ENCODE measurements around the gene LMCD1.

The LMCD1 gene

DNA sequence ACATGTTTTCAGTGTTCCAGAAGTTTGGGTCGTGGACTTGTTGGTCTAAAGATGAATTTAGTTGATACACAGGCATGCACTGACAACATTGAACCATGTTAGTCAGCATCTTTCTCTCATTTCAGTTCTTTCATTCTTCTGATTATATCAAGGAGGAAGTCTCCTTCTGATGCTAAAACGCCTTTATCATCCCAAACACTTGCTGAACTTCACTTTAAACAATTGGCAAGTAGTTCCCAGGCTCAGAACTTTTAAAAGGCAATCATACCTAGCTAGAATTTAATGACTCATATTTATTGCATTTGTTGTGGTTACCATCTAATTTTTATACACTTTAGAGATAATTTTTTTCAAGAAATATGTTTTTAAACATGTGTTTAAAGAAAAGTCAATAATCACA lies 15.9 kb downstream of the LMCD1 start:
- H3K9me2 ChIP-seq (ENCODE audit: low read depth, low read length), result no peaks in the 10 kb centered on the region
- H4K20me1 ChIP-seq (ENCODE audit: insufficient read depth, low read length), result no peaks in the 10 kb centered on the region
- no peak overlapping the region for H3K9ac ChIP-seq (ENCODE audit: low read length)
- H3K27me3 ChIP-seq (ENCODE audit: insufficient read depth, low read length), result no peaks in the 10 kb centered on the region; the same call in 1 of the 2 replicates
- no peaks in the 10 kb centered on the region for H3F3A ChIP-seq (ENCODE audit: insufficient read depth, low read length)
- no peaks in the 10 kb centered on the region for H3K36me3 ChIP-seq (ENCODE audit: insufficient read depth, low read length)
- H3K4me3 ChIP-seq (ENCODE audit: low read depth, low read length, poor library complexity, severe bottlenecking), result no peak overlapping the region
- no peak for TF ChIP-seq EZH2 (IDR thresholded peaks at IDR 0.05; ENCODE audit: borderline replicate concordance, low read length)
- TF ChIP-seq, protein P1, sequence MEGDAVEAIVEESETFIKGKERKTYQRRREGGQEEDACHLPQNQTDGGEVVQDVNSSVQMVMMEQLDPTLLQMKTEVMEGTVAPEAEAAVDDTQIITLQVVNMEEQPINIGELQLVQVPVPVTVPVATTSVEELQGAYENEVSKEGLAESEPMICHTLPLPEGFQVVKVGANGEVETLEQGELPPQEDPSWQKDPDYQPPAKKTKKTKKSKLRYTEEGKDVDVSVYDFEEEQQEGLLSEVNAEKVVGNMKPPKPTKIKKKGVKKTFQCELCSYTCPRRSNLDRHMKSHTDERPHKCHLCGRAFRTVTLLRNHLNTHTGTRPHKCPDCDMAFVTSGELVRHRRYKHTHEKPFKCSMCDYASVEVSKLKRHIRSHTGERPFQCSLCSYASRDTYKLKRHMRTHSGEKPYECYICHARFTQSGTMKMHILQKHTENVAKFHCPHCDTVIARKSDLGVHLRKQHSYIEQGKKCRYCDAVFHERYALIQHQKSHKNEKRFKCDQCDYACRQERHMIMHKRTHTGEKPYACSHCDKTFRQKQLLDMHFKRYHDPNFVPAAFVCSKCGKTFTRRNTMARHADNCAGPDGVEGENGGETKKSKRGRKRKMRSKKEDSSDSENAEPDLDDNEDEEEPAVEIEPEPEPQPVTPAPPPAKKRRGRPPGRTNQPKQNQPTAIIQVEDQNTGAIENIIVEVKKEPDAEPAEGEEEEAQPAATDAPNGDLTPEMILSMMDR (IDR thresholded peaks at IDR 0.05; ENCODE audit: low read length), result no peak
- no peaks in the 10 kb centered on the region for H3K79me2 ChIP-seq (ENCODE audit: insufficient read depth, low read length)
- H3K4me2 ChIP-seq (ENCODE audit: low read length), result no peak overlapping the region
- no peak overlapping the region for H3K27ac ChIP-seq (ENCODE audit: low read depth, low read length, poor library complexity, severe bottlenecking)
- no peak overlapping the region for H2AFZ ChIP-seq (ENCODE audit: low read length)
- H3K9me3 ChIP-seq (ENCODE audit: low read length), result no peaks in the 10 kb centered on the region
- no peaks in the 10 kb centered on the region for H3K4me1 ChIP-seq (ENCODE audit: insufficient read depth, low read length, severe bottlenecking)

GRCh38 chr3:8518138-8518537 lies 16.5 kb downstream of the LMCD1 start:
- Histone ChIP-seq H3K36me3 (ENCODE audit: insufficient read depth, low read length) (no peaks in the 10 kb centered on the region), H3K4me1 (ENCODE audit: insufficient read depth, low read length, severe bottlenecking) (no peaks in the 10 kb centered on the region), H3K4me3 (ENCODE audit: low read depth, low read length, poor library complexity, severe bottlenecking) (no peak overlapping the region), H3F3A (ENCODE audit: insufficient read depth, low read length) (no peaks in the 10 kb centered on the region), H3K27me3 (ENCODE audit: insufficient read depth, low read length) (no peaks in the 10 kb centered on the region; the same call in 1 of the 2 replicates), H3K9me3 (ENCODE audit: low read length) (no peaks in the 10 kb centered on the region), H2AFZ (ENCODE audit: low read length) (no peak overlapping the region), H4K20me1 (ENCODE audit: insufficient read depth, low read length) (no peaks in the 10 kb centered on the region), H3K9me2 (ENCODE audit: low read depth, low read length) (no peaks in the 10 kb centered on the region), H3K9ac (ENCODE audit: low read length) (no peak overlapping the region), H3K4me2 (ENCODE audit: low read length) (no peak overlapping the region), H3K27ac (ENCODE audit: low read depth, low read length, poor library complexity, severe bottlenecking) (no peak overlapping the region), H3K79me2 (ENCODE audit: insufficient read depth, low read length) (no peaks in the 10 kb centered on the region)
- no peak for TF ChIP-seq EZH2 (IDR thresholded peaks at IDR 0.05; ENCODE audit: borderline replicate concordance, low read length)
- TF ChIP-seq, protein P1 (IDR thresholded peaks at IDR 0.05; ENCODE audit: low read length), result no peak

GRCh38 chr3:8519156-8519555 lies 17.5 kb downstream of the LMCD1 start:
- Histone ChIP-seq H3K9ac (ENCODE audit: low read length) (no peak overlapping the region), H3K4me3 (ENCODE audit: low read depth, low read length, poor library complexity, severe bottlenecking) (no peak overlapping the region), H3K79me2 (ENCODE audit: insufficient read depth, low read length) (no peaks in the 10 kb centered on the region), H3K4me2 (ENCODE audit: low read length) (no peak overlapping the region), H3K4me1 (ENCODE audit: insufficient read depth, low read length, severe bottlenecking) (no peaks in the 10 kb centered on the region), H2AFZ (ENCODE audit: low read length) (no peak overlapping the region), H3K9me2 (ENCODE audit: low read depth, low read length) (no peaks in the 10 kb centered on the region), H3F3A (ENCODE audit: insufficient read depth, low read length) (no peaks in the 10 kb centered on the region), H3K27ac (ENCODE audit: low read depth, low read length, poor library complexity, severe bottlenecking) (no peak overlapping the region), H4K20me1 (ENCODE audit: insufficient read depth, low read length) (no peaks in the 10 kb centered on the region), H3K36me3 (ENCODE audit: insufficient read depth, low read length) (no peaks in the 10 kb centered on the region), H3K9me3 (ENCODE audit: low read length) (no peaks in the 10 kb centered on the region), H3K27me3 (ENCODE audit: insufficient read depth, low read length) (no peaks in the 10 kb centered on the region; the same call in 1 of the 2 replicates)
- no peak for TF ChIP-seq EZH2 (IDR thresholded peaks at IDR 0.05; ENCODE audit: borderline replicate concordance, low read length)
- TF ChIP-seq, protein P1 (IDR thresholded peaks at IDR 0.05; ENCODE audit: low read length), result no peak
